Erythroblast (primary cell): ENCODE data around the gene MTFR1L.

Source experiments
- GATA1 ChIP-seq: IDR thresholded peaks from 2 replicates; pipeline ENCODE4 v1.6.1; 2011; ENCODE audit warnings: low read depth, mild to moderate bottlenecking, control low read depth, low read length, moderate library complexity
- POLR2A ChIP-seq: IDR thresholded peaks from 2 replicates; pipeline ENCODE4 v1.6.1; 2011; ENCODE audit warnings: mild to moderate bottlenecking, low read length

DNA sequence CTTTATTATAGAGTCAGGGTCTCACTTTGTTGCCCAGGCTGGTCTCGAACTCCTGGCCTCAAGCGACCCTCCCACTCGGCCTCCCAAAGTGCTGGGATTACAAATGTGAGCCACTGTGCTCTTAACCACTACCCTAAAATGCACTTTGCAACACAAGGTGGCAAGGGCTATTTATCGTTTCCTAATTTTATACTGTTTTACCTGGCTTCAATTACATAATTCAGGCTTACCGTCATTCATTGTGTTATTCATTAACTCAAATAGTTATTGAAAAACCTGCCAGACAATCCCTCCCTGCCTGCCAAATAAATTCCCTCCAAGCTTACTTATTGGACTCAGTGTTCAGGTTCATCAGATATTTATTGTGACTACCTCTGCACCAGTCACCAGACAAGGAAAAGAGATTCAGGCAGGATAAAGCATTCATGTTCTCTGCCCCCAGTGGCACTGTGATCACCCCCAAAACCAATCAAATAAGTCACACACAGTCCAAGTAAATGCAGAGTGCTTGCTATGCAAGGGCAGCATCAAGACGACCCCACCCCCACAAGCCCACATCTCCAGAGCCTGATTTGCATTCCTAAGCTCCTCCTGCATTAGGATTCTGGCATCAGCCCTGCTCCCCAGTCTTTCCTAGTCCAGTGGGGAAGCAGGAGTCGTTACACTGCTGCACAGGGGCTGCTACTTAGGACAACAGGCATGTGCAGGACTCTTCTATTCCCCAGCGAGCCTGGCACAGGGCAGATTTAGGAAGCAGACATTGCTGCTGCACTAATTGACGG lies 47.6 kb downstream of the MTFR1L start:
- TF ChIP-seq POLR2A (no peak), GATA1 (no peak)
